ENCODE data around the gene PGF. TPM values are rescaled to one million over a fixed set of nuclear protein-coding genes. Genes with fewer than 3 reads are reported as not detected.

Gene PGF
- total and polyA plus RNA-seq, 4 donors, result 0.61 to 4.5 (median 1.8) TPM

- TF ChIP-seq NR2F2 (IDR thresholded peaks at IDR 0.05), result no peak
These were observed 43.3 kb downstream of the PGF start (continued) for GRCh38 chr14:74912111-74912510.

- no peak for DNase-seq (ENCODE audit: low spot score)
These were observed 43.7 kb downstream of the PGF start for GRCh38 chr14:74911704-74912103.

More at GRCh38 chr14:74911704-74912103, 43.7 kb downstream of the PGF start:
- WGBS, result 88% methylated on average over 5 of the region's 5 CpGs
- Histone ChIP-seq H3K4me3 (ENCODE audit: low read depth in 1 of 3, low read length in 3 of 3) (no peak overlapping the region), H3K27ac (ENCODE audit: low read depth in 1 of 2, low read length in 2 of 2) (no peak overlapping the region), H3K36me3 (ENCODE audit: control insufficient read depth in 4 of 4, insufficient read depth in 3 of 4, low read depth in 1 of 4, low read length in 3 of 4) (no peaks in the 10 kb centered on the region), H3K4me1 (ENCODE audit: control insufficient read depth in 4 of 4, insufficient read depth in 4 of 4, low read length in 3 of 4) (peaks cover 0 to 5% (median 1%) of the 10 kb centered on the region in 4 donors), H3K9ac (ENCODE audit: low read depth in 1 of 2, low read length in 2 of 2) (no peak overlapping the region), H3K27me3 (ENCODE audit: control insufficient read depth in 4 of 4, insufficient read depth in 4 of 4, low read length in 3 of 4) (no peaks in the 10 kb centered on the region), H3K9me3 (ENCODE audit: control insufficient read depth in 4 of 4, low read length in 3 of 4) (no peaks in the 10 kb centered on the region)
- TF ChIP-seq, protein P1, sequence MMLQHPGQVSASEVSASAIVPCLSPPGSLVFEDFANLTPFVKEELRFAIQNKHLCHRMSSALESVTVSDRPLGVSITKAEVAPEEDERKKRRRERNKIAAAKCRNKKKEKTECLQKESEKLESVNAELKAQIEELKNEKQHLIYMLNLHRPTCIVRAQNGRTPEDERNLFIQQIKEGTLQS (IDR thresholded peaks at IDR 0.05), result no peak
- no peak for TF ChIP-seq EGR1 (IDR thresholded peaks at IDR 0.05; ENCODE audit: low read depth in 2 of 2)
- TF ChIP-seq, protein P2, sequence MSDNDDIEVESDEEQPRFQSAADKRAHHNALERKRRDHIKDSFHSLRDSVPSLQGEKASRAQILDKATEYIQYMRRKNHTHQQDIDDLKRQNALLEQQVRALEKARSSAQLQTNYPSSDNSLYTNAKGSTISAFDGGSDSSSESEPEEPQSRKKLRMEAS (IDR thresholded peaks at IDR 0.05), result no peak
- no peak for TF ChIP-seq FOXA1 (IDR thresholded peaks at IDR 0.05)
- no peak for TF ChIP-seq TAF1 (conservative IDR thresholded peaks at IDR 0.05)
- TF ChIP-seq, protein P3, sequence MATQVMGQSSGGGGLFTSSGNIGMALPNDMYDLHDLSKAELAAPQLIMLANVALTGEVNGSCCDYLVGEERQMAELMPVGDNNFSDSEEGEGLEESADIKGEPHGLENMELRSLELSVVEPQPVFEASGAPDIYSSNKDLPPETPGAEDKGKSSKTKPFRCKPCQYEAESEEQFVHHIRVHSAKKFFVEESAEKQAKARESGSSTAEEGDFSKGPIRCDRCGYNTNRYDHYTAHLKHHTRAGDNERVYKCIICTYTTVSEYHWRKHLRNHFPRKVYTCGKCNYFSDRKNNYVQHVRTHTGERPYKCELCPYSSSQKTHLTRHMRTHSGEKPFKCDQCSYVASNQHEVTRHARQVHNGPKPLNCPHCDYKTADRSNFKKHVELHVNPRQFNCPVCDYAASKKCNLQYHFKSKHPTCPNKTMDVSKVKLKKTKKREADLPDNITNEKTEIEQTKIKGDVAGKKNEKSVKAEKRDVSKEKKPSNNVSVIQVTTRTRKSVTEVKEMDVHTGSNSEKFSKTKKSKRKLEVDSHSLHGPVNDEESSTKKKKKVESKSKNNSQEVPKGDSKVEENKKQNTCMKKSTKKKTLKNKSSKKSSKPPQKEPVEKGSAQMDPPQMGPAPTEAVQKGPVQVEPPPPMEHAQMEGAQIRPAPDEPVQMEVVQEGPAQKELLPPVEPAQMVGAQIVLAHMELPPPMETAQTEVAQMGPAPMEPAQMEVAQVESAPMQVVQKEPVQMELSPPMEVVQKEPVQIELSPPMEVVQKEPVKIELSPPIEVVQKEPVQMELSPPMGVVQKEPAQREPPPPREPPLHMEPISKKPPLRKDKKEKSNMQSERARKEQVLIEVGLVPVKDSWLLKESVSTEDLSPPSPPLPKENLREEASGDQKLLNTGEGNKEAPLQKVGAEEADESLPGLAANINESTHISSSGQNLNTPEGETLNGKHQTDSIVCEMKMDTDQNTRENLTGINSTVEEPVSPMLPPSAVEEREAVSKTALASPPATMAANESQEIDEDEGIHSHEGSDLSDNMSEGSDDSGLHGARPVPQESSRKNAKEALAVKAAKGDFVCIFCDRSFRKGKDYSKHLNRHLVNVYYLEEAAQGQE (IDR thresholded peaks at IDR 0.05), result no peak
- TF ChIP-seq ZBTB33 (IDR thresholded peaks at IDR 0.05), result no peak
- TF ChIP-seq GABPA (IDR thresholded peaks at IDR 0.05 in 1 of 2, conservative IDR thresholded peaks at IDR 0.05 in 1 of 2), result no peak
- no peak for TF ChIP-seq RAD21 (IDR thresholded peaks at IDR 0.05)
- no peak for TF ChIP-seq FOXA2 (IDR thresholded peaks at IDR 0.05)
- no peak for TF ChIP-seq RXRA (IDR thresholded peaks at IDR 0.05)
- no peak for TF ChIP-seq HNF4A (conservative IDR thresholded peaks at IDR 0.05)
- no peak for TF ChIP-seq JUND (IDR thresholded peaks at IDR 0.05)
- TF ChIP-seq, protein P4, sequence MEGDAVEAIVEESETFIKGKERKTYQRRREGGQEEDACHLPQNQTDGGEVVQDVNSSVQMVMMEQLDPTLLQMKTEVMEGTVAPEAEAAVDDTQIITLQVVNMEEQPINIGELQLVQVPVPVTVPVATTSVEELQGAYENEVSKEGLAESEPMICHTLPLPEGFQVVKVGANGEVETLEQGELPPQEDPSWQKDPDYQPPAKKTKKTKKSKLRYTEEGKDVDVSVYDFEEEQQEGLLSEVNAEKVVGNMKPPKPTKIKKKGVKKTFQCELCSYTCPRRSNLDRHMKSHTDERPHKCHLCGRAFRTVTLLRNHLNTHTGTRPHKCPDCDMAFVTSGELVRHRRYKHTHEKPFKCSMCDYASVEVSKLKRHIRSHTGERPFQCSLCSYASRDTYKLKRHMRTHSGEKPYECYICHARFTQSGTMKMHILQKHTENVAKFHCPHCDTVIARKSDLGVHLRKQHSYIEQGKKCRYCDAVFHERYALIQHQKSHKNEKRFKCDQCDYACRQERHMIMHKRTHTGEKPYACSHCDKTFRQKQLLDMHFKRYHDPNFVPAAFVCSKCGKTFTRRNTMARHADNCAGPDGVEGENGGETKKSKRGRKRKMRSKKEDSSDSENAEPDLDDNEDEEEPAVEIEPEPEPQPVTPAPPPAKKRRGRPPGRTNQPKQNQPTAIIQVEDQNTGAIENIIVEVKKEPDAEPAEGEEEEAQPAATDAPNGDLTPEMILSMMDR (IDR thresholded peaks at IDR 0.05; ENCODE audit: low read depth, low read length, missing input control), result no peak

Measured in liver (tissue), 9 donors.